HG03139 (cell line): ENCODE results near the gene F2R.
A peak's percentile ranks its signal among the peaks of the same experiment; 100 is the strongest.
"Not testable (repeated sequence)": the region's sequence is repeated elsewhere in the genome, so short reads cannot be mapped to it uniquely, and the experiment has no call there.

Experiments
- ATAC-seq: cut with Tn5 transposase; IDR thresholded peaks from one replicate; pipeline ENCODE4 v1.9.1; 2021; ENCODE audit not compliant: unreplicated experiment

F2R gene

DNA sequence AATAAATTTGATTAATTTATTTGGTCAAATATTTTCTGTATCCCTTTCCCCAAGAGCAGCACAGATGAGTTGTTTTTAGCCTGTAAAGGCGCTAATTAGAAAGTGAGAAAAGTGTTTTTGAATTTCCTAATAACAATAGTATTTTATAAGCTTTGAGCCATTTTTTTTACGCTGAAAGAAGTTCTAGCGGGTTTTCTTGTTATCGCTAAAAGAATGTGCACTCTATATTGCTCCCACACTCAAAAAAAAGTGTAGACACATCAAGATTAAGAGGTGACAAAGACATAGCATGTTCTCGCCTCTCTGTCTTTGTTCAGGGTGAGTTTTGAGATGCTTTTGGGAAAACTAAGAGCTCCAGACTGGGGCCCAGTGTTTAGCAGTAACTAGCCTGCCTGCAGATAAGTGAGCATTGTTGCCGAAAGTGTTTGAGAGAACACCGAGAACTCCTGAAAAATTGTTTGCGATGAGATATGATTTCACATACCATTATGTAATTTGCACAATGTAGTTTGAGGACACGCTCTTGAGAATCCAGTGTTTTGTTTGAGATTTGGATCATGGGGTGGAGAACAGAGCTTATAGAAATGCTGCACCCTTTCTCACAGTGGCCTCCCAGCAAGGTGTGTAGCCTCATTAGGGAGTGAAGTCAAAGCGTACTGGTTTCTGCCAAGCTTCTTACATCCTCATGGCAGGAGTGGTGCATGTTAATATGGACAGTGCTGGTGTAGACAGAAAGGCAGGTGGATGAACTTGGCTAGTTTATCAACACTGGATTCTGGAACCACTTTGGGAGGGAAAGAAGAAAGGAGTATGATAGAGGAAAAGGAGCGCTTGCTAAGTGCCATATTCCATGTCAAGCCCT, 1.5 kb downstream of the F2R start:
- ATAC-seq, result no peak

DNA sequence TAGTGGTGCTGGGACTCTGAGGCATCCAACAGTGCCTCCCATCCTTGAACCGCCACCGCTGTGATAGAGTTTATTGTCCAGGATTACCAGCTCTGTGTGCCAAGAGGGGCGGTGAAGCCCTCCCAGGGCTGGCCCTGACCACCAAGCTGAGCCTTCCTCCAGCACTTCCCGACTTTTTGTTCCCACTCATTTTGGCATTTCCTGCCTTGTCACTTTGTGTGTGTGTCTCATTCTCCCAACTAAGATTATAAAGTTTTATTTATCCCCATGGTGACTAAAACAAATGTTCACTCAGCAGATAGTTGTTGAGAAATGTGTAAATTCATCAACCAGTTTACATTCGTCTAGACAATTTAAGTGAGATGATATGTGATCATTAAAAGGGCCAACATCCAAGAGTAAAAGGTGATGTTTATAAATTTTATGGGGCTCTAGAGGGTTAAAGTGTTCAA, 2.5 kb downstream of the F2R start:
- no peak for ATAC-seq

DNA sequence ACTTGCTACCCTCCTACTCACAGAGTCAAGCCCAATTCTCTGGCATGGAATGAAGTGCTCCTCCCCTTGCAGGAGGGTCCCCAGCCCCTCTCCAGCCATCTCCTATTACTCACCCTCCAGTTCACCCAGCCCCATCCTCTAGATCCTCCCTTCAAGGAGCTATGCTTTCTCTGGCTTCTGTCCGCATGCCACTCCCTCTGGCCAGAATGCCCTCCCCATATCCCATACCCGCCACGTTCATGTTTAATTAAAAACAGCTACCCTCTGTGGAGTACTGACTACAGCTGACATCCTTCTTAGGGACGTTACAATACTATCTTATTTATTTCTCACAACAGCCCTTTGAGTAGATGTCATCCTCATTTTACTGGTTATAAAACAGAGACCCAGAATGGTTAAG, 3.0 kb downstream of the F2R start:
- no peak for ATAC-seq

DNA sequence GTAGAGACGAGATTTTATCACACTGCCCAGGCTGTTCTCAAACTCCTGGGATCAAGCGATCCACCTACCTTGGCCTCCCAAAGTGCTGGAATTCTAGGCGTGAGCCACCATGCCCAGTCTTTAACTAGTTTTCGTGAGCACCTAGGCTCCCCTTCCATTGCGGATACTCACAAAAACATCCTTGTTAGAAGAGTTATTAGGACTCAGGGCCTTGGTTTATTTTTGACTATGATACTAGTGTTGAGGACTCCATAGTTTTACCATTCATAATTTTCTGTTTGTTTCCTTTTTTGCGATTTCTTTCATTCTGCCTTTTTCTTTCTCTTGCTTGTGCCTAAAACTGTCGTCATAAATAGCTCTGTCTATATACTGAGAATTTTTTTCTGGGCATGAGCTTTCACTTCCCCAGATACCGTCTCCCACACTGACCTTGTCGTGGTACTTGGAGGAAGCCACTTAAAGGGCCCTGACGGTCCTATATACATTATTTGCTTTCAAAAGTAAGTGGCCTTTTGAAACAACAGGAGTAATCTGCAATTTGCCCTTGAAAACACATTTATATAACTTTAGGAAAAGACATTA, 5.2 kb downstream of the F2R start:
- ATAC-seq, result peak; percentile 93

DNA sequence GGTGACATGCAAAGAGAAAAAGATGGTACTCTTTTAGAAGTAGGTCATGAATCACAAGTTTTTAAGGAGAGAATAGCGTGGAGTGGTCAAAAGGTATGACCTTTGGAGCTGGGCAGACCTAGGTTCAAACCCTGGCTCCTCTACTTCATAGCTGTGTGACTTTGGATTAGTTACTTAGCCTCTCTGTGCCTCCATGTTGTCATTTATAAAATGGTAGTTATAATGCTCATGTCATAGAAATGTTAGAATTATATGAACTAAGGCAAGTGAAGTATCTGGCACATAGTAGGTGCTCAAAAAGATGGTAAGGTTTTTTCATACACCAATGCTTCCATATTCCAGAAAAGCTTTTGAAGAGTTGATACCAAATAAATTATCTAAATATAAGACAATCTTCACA, 7.3 kb downstream of the F2R start:
- ATAC-seq, result no peak

DNA sequence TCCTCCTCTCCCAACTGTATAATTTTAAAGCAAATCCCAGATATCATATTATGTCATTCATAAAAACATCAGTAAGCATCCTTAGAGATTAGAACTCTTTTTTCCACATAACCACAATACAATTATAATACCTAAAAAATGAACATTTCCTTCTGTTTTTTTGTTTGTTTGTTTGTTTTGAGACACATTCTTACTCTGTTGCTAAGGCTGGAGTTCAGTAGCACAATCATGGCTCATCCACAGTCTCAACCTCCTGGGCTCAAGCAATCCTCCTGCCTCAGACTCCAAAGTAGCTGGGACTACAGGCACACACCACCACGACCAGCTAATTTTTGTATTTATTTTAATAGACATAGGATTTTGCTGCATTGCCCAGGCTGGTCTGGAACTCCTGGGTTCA, 8.0 kb downstream of the F2R start:
- ATAC-seq, result no peak

DNA sequence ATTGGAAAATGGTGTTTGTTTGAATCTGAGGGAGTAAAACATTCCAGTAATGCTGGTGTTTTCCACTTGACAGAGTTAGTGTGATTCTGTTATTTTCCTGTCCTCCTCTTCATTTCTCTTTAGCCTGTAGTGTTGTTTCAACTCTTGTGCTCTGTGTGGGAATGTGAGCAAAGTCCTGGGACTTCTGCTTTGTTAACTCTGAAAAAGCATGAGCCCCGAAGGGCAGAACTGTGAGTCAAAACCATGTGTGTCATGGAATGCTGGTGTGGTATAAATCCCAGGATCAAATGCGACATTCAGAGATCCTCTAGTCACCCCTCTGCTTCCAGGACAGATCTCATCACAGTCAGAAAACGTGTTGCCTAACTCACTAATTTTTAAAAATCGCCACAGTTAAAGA, 8.9 kb downstream of the F2R start:
- no peak for ATAC-seq

DNA sequence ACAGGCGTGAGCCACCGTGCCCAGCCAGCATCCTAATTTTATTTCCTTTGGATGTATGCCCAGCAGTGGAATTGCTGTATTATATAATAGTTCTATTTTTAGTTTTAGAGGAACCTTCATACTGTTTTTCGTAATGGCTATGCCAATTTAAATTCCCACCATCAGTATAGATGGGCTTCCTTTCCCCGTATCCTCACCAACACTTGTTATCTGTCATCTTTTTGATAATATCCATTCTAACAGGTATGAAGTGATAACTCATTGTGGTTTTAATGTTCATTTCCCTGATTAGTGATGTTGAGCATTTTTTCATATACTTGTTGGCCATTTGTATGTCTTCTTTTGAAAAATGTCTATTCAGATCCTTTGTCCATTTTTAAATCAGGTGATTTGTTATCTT, 13.0 kb downstream of the F2R start:
- no peak for ATAC-seq

DNA sequence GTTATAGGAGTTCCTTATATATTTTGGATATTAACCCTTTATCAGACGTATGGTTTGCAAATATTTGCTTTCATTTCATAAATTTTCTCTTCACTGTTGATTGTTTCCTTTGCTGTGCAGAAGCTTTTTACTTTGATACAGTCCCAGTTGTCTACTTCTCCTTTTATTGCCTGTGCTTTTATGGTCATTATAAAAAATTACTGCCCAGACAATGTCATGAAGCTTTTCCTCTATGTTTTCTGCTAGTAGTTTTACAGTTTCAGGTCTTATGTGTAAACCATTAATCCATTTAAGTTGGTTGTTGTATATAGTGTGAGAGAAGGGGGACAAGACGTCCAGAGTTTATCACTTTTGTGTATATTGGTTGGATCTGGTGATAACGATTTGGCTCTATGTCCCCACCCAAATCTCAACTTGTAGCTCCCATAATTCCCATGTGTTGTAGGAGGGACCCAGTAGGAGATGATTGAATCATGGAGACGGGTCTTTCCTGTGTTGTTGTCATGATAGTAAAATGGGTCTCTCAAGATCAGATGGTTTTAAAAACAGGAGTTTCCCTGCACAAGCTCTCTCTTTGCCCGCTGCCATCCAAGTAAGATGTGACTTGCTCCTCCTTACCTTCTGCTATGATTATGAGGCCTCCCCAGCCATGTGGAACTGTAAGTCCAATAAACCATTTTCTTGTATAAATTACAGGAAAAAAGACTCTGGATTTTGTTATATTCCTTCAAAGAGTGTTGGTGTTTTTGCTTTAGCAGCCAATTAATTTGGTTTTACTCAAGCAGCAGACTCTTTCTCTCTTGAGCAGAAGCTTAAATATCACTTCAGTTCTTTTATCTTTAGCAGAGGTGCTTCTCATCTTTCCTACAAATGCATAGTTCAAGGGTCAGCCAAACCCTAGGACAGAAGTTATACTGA, 13.7 kb downstream of the F2R start:
- no peak for ATAC-seq

DNA sequence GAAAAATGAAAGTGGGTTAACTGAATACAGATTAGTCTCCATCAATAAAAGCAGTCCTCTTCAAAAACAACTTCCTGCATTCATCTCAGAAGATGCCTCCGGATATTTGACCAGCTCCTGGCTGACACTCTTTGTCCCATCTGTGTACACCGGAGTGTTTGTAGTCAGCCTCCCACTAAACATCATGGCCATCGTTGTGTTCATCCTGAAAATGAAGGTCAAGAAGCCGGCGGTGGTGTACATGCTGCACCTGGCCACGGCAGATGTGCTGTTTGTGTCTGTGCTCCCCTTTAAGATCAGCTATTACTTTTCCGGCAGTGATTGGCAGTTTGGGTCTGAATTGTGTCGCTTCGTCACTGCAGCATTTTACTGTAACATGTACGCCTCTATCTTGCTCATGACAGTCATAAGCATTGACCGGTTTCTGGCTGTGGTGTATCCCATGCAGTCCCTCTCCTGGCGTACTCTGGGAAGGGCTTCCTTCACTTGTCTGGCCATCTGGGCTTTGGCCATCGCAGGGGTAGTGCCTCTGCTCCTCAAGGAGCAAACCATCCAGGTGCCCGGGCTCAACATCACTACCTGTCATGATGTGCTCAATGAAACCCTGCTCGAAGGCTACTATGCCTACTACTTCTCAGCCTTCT, 16.6 kb downstream of the F2R start:
- ATAC-seq, result no peak

DNA sequence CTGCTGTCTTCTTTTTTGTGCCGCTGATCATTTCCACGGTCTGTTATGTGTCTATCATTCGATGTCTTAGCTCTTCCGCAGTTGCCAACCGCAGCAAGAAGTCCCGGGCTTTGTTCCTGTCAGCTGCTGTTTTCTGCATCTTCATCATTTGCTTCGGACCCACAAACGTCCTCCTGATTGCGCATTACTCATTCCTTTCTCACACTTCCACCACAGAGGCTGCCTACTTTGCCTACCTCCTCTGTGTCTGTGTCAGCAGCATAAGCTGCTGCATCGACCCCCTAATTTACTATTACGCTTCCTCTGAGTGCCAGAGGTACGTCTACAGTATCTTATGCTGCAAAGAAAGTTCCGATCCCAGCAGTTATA, 17.1 kb downstream of the F2R start:
- no peak for ATAC-seq

DNA sequence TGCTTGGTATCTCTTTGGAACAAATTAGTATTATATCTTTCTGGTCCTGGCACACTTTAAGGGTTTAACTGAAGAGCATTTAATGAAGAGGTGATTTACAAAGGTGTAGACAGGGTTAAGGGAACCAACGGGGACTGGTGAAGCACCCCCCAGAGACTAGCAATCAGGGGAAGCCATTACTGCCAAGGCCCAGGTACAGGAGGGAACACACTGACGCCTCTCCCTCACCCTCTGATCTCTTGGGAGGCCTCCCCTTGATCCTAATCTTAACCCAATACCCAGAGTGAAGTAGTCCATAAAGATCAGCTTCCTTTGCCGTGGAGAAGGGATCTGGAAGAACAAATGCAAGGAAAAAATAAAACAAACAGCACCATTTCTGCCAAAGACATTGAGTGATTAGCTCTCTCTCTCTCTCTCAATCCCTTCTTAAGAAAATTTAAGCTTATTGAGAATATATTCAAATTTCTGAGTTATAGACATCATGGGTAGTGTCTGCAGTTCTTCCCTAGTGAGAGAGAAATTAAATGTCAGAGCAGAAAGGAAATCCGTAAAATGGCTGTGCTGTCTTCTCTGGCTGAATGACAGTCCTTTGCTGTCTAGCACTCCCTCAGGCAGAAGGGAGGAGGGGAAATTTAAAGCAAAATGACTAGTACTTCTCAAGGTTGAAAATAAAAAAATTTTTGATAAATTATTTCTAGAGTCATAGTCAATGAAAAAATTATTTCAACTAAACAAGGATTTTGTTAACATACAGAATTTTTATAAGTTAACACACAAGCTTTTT, 20.0 kb downstream of the F2R start:
- ATAC-seq, result no peak

DNA sequence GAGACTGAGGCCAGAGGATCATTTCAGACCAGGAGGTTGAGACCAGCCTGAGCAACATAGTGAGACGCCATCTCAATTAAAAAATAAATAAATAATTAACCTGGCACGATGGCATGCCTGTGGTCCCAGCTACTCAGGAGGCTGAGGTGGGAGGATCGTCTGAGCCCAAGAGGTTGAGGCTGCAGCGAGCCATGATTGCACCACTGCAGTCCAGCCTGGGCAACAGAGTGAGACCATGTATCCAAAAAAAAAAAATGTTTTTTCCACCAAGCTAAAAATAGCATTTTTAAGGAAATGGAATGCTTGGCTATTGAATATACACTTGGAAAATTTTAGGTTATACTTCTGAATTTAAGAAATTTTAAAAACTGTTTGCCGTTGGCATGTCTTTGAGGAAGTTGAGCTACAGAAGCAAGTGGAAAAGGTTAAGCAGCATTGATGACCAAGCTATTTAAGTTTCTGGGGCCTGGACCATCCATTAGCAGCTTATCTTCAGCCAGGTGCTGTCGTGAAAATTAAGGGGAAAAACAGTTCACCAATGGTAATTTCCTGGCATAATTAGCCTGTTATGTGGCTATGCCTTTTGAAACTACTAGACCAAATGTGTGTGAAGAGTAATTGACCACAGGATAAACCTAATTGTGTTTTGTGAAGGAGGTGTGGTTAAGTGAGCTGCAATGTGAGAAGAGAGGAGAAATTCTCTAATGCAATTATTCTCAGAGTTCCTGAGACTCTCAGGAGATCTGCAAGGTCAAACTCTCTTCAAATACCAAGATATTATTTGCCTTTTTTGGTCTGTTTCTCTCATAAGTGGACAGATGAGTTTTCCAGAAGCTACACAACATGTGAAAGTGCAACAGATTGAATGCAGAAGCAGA, 21.0 kb downstream of the F2R start:
- no peak for ATAC-seq

DNA sequence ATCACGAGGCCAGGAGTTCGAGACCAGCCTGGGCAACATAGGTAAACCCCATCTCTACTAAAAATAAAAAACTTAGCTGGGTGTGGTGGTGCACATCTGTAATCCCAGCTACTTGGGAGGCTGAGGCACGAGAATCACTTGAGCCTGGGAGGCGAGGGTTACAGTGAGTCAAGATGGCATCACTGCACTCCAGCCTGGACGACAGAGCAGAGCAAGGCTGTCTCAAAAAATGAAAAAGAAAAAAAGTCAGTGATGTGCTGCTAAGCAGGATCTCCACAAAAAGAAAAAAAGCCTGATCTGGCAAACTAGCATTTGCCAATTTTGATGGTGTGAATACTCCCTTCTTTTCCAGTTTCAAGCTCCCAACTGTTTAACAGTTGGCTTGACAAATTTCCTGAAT, 21.9 kb downstream of the F2R start:
- ATAC-seq, result no peak

DNA sequence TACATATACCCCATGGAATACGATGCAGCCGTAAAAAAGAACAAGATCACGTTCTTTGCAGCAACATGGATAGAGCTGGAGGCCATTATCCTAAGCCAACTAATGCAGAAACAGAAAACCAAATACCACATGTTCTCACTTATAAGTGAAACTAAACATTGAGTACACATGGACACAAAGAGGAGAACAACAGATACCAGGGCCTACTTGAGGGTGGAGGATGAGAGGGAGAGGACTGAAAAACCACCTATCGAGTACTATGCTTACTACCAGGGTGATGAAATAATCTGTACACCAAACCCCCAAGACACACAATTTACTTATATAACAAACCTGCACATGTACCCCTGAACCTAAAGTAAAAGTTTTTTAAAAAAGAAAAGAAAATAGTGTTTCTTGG, 25.6 kb downstream of the F2R start:
- ATAC-seq, result not testable (repeated sequence)

DNA sequence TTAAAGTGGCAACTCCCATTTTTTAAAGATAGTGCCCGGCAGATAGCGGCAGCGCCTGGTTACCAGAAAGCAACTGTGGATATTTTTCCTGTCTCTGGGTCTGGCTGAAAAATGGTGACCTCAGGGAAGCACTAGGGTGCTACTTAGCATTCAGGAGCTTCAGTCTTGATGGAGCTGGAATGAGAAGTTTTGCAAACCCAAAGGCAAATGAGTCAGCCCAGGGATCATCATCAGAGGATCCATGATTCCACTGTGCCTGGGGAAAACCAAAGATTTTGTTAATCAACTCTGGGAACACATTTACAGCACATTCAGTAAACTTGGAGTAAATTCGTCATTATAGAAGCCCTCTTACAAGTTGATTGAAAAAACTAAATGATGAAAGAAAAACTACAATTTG, 26.7 kb downstream of the F2R start:
- no peak for ATAC-seq

DNA sequence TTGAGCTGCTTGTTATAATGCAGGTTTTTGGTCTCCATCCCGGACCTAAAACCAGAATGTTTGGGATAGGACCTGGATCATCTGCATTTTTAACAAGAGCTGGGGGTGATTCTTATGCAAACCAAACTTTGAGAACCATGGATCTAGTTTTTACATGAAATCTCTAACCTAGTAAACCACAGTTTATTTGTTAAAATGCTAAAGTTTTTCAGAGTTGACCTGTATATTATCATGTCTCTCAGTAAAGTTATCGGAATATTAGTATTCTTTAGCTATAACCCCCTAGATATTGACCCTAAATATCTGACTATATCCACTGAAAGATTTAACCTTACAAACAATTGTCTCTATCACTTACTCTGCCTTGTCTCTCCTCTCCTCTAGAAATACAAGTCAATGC, 28.7 kb downstream of the F2R start:
- no peak for ATAC-seq

DNA sequence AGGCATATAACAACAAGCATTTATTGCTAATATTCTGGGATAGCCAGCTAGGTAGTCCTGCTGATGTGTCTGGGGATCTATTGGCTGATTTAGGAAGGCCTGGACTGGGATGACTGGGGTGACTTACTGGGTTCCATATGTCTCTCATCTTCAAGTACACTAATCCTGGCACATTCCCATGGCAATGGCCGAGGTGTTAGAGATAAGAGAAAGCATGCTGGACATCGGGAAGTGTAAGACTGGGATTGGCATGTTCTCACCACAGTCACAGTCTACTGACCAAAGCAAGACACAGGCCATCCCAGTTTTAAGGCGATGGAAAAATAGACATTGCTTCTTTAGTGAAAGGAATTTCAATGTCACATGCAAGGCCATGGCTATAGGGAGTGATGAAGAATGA, 29.7 kb downstream of the F2R start:
- no peak for ATAC-seq

DNA sequence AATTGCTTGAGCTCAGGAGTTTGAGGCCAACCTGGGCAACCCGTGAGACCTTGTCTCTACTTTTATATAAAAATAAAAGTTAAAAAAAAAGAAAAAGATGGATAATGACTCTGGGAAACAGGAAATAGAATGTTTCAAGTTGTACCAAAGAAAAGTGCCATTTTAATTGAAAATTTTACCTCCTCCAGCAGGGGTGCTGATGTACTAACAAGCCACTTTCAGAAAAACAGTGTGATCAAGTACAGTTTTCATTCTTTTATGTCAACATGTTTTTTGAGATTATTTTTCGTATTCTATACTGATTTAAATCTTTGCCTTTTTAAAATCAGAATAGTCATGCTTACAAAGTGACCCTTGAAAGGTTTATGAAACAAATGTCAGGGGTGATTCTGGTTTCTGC, 30.8 kb downstream of the F2R start:
- ATAC-seq, result no peak

DNA sequence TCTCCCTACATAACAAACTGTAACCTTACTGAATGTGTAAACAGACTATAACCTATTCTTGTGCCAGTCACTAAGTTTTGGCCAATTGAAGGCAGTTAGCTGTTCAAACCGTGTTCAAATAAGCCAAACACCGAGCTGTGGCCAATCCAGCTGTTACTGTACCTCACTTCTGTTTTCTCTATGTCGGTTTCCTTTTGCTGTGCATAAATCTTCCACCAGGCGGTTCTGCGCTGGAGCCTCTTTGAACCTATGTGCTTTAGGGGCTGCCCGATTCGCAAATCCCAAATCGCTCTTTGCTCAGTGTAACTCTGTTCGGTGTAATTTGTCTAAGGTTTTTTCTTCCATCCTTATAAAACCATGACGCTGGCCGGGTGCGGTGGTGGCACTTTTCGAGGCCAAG, 31.8 kb downstream of the F2R start:
- no peak for ATAC-seq
